Lung (tissue), 12 donors: ENCODE measurements around the gene SPAG17. TPM values are rescaled to one million over a fixed set of nuclear protein-coding genes. Genes with fewer than 3 reads are reported as not detected.

Experiments
- ATAC-seq: fragments of 200-7000 bp; cut with Tn5 transposase; one replicate; pipeline ENCODE4 v1.9.1; 2020; ENCODE audit warnings: moderate number of reproducible peaks; ENCODE audit not compliant: insufficient read depth, low FRiP score
- DNase-seq, 3 donors: peaks; one replicate each; pipeline ENCODE4 v3.0.0-alpha.2; 2013 to 2017
- H3K27ac ChIP-seq, 2 donors: one replicate each; pipeline ENCODE4 v1.5.1; 2013; ENCODE audit warnings: mild to moderate bottlenecking in 2 of 2, moderate library complexity in 2 of 2, control low read depth in 1 of 2, inconsistent platforms in 1 of 2, low read depth in 1 of 2, low read length in 1 of 2
- H3K27me3 ChIP-seq, 3 donors: one replicate each; pipeline ENCODE4 v1.5.1; 2013; ENCODE audit warnings: low read length in 2 of 3; ENCODE audit not compliant: control insufficient read depth in 3 of 3, insufficient read depth in 3 of 3
- H3K36me3 ChIP-seq, 4 donors: one replicate each; pipeline ENCODE4 v1.5.1; 2013; ENCODE audit warnings: low read length in 4 of 4, mild to moderate bottlenecking in 1 of 4, moderate library complexity in 1 of 4; ENCODE audit not compliant: control insufficient read depth in 4 of 4, insufficient read depth in 4 of 4
- H3K4me1 ChIP-seq, 5 donors: one replicate each; pipeline ENCODE4 v1.5.1; 2013; ENCODE audit warnings: low read length in 5 of 5, mild to moderate bottlenecking in 2 of 5, moderate library complexity in 1 of 5; ENCODE audit not compliant: control insufficient read depth in 5 of 5, insufficient read depth in 5 of 5
- H3K4me3 ChIP-seq: one replicate; pipeline ENCODE4 v1.5.1; 2013; ENCODE audit warnings: mild to moderate bottlenecking, control low read depth, moderate library complexity
- H3K9ac ChIP-seq, 2 donors: one replicate each; pipeline ENCODE4 v1.5.1; 2013; ENCODE audit warnings: low read length in 2 of 2, control low read depth in 1 of 2; ENCODE audit not compliant: insufficient read depth in 1 of 2
- H3K9me3 ChIP-seq, 4 donors: one replicate each; pipeline ENCODE4 v1.5.1; 2013; ENCODE audit warnings: low read length in 3 of 4, mild to moderate bottlenecking in 1 of 4, moderate library complexity in 1 of 4; ENCODE audit not compliant: control insufficient read depth in 4 of 4, insufficient read depth in 3 of 4
- CTCF ChIP-seq: IDR thresholded peaks from 2 replicates; pipeline ENCODE4 v1.5.1; 2012; ENCODE audit warnings: mild to moderate bottlenecking; ENCODE audit errors: control extremely low read depth, extremely low read depth
- WGBS, 2 donors: extraction: QIAGEN DNeasy Blood & Tissue Kit; methylation state at CpG; one replicate each; pipeline ENCODE4 v1.1.7; 2013; 5-methylcytosine and 5-hydroxymethylcytosine counted together
- polyA plus RNA-seq, 2 donors: library from polyadenylated mRNA; stranded (reverse); fragments of 200-250 nt; gene quantifications; one replicate each; pipeline ENCODE4 v1.2.1, GENCODE V29; 2013
- total RNA-seq, 2 donors: library from RNA; depleted of rRNA in 1 of 2; stranded (reverse); fragments of >200 nt in 1 of 2; gene quantifications; one replicate each; pipeline ENCODE4 v1.2.1, GENCODE V29; 2014 to 2021
- donor health status: control.
- donor health status: control.
- donor health status: Bipolar disorder and iron deficiency.
- donor health status: healthy.
- donor health status: DM: yes; HTN: yes; CAD: no.

SPAG17 gene
- total and polyA plus RNA-seq, 4 donors = 3.3 to 40.0 (median 12.4) TPM

GRCh38 chr1:118077331-118078045, 107.5 kb downstream of the SPAG17 start:
- H3K4me1 ChIP-seq = no peaks in the 10 kb centered on the region
- TF ChIP-seq CTCF = no peak
- H3K4me3 ChIP-seq = no peak overlapping the region
- H3K9ac ChIP-seq = no peak overlapping the region
- H3K27ac ChIP-seq = no peak overlapping the region
- no peak for ATAC-seq
- H3K27me3 ChIP-seq = no peaks in the 10 kb centered on the region
- H3K9me3 ChIP-seq = no peaks in the 10 kb centered on the region
- 69 to 78% methylated on average over 2 of the region's 2 CpGs for WGBS, 2 donors
- peak in 2 of 3 donors; percentile 30 to 49 for DNase-seq
- H3K36me3 ChIP-seq = no peaks in the 10 kb centered on the region

DNA sequence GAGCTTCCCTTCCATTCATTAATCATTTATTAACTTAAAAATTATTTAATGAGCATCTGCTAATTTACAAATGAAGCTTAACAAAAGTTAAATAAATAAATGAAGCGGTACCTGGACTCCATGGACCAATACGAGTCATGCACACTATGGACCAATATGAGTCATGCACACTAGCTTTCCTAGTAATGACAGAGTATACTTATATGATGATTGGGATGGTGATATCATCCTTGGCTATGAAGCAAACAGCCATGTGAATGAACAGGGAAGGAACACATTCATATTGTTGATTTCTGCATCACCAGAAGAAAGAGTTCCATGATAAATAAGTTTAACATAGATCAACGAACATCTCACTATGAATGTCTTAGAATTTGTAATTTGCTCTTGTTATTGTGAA, 109.9 kb downstream of the SPAG17 start:
- no peak for TF ChIP-seq CTCF
- 91 to 93% methylated on average over 3 of the region's 3 CpGs for WGBS, 2 donors

DNA sequence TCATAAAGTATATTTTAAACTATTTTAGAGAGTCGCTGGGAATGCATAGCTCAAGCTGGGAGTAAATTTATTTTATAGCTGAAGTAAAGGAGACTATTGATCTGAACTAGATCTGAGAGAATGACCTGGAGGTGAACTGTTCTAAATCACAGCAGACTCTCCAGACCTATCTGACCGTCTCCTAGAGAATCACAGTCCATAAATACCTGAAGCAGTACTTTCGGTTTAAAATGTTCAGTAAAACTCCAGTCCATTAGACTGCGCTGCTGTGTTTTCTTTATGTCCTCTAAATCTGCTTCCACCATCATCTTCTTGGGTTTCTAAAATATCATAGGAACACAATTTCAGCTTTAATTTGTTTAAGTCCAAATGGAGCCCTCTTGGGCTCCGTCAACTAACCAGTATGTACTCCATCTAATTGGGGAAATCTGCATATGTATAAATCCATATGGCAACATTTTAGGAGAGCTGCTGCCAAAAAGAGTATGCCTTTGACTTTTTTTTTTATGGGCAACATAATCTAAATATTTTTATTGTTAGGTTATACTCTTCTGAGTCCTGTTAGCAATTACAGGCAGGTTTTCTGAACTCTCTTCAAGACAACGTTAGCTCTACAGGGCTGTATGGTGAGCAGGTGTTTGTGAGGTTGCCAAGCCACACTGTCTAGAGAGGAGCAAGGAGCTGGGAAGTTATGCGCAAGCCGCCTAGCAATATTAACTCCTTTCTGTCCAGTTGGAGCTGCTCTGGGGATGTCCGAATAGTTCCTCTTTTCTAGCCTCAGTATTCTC, 111.2 kb downstream of the SPAG17 start:
- Histone ChIP-seq H3K9me3 (no peaks in the 10 kb centered on the region), H3K36me3 (no peaks in the 10 kb centered on the region), H3K9ac (no peak overlapping the region), H3K27ac (no peak overlapping the region), H3K4me3 (no peak overlapping the region), H3K27me3 (no peaks in the 10 kb centered on the region), H3K4me1 (no peaks in the 10 kb centered on the region)
- ATAC-seq (no peak), DNase-seq (peak in 1 of 3 donors; percentile 1)
- TF ChIP-seq CTCF = no peak
- WGBS, 2 donors = 56 to 62% methylated on average over 9 of the region's 9 CpGs

More for the DNA sequence above, 109.9 kb downstream of the SPAG17 start:
- Histone ChIP-seq H3K36me3 (no peaks in the 10 kb centered on the region), H3K9ac (no peak overlapping the region), H3K9me3 (no peaks in the 10 kb centered on the region), H3K27me3 (no peaks in the 10 kb centered on the region), H3K4me3 (no peak overlapping the region), H3K4me1 (no peaks in the 10 kb centered on the region), H3K27ac (no peak overlapping the region)
- ATAC-seq = no peak
- DNase-seq = no peak
